NCI-H1092 (cell line): Measurements from ENCODE around the gene DNAJA1.
"Not testable (repeated sequence)": the region's sequence is repeated elsewhere in the genome, so short reads cannot be mapped to it uniquely, and the experiment has no call there.

Experiments used
- DNase-seq: peaks from one replicate; lab custom pipeline; 2025; lab: John Stamatoyannopoulos, UW

The DNAJA1 gene

GRCh38 chr9:33024966-33025571 lies at the start of gene DNAJA1:
Gene DNAJA1 (plus strand): TSS chr9:33025273. CDS start chr9:33026485, 1,212 bp downstream.
- DNase-seq, result peak; percentile 95

- DNase-seq, result no peak
These were observed 47.0 kb upstream of the DNAJA1 start for GRCh38 chr9:32978051-32978450.

- no peak for DNase-seq
These were observed 38.1 kb upstream of the DNAJA1 start for GRCh38 chr9:32986971-32987370.

- DNase-seq, result no peak
These were observed 35.4 kb upstream of the DNAJA1 start for GRCh38 chr9:32989660-32990059.

GRCh38 chr9:32991897-32992594 lies 33.0 kb upstream of the DNAJA1 start:
- DNase-seq, result no peak

GRCh38 chr9:32992595-32993238 lies 32.4 kb upstream of the DNAJA1 start:
- no peak for DNase-seq

GRCh38 chr9:33000682-33001055 lies 24.4 kb upstream of the DNAJA1 start:
- DNase-seq, result not testable (repeated sequence)

GRCh38 chr9:33005335-33005734 lies 19.7 kb upstream of the DNAJA1 start:
- DNase-seq, result not testable (repeated sequence)

- DNase-seq, result no peak
These were observed 17.3 kb upstream of the DNAJA1 start for GRCh38 chr9:33007755-33008154.

- no peak for DNase-seq
These were observed 13.2 kb upstream of the DNAJA1 start for GRCh38 chr9:33011831-33012230.

- no peak for DNase-seq
These were observed 12.6 kb upstream of the DNAJA1 start for GRCh38 chr9:33012328-33013069.

- DNase-seq, result no peak
These were observed 11.0 kb upstream of the DNAJA1 start for GRCh38 chr9:33013962-33014664.

- no peak for DNase-seq
These were observed 10.4 kb upstream of the DNAJA1 start for GRCh38 chr9:33014665-33015014.

GRCh38 chr9:33017283-33018041 lies 7.6 kb upstream of the DNAJA1 start:
- no peak for DNase-seq

GRCh38 chr9:33019797-33020196 lies 5.3 kb upstream of the DNAJA1 start:
- no peak for DNase-seq

GRCh38 chr9:33022303-33022702 lies 2.8 kb upstream of the DNAJA1 start:
- no peak for DNase-seq

- DNase-seq, result no peak
These were observed 2.3 kb upstream of the DNAJA1 start for GRCh38 chr9:33022755-33023154.

GRCh38 chr9:33023661-33024060 lies 1.4 kb upstream of the DNAJA1 start:
- no peak for DNase-seq

- peak; percentile 47 for DNase-seq
These were observed 727 bp upstream of the DNAJA1 start for GRCh38 chr9:33024126-33024965.

- DNase-seq, result peak; percentile 83
These were observed 684 bp downstream of the DNAJA1 start for GRCh38 chr9:33025572-33026342.
